H9 (cell line): ENCODE measurements around the gene DOCK1. TPM values are rescaled to one million over a fixed set of nuclear protein-coding genes. Genes with fewer than 3 reads are reported as not detected.

Experiments
- DNase-seq: peaks from one replicate; pipeline ENCODE4 v3.0.0-alpha.2; 2017
- H2AFZ ChIP-seq: one replicate; pipeline ENCODE4 v1.6.1; 2013; ENCODE audit warnings: mild to moderate bottlenecking, low read length, control low read depth, moderate library complexity
- H2AK5ac ChIP-seq: 2 replicates; pipeline ENCODE4 v1.6.1; 2013; ENCODE audit warnings: low read length, control low read depth, mixed read lengths; ENCODE audit not compliant: insufficient read length
- H2BK120ac ChIP-seq: one replicate; pipeline ENCODE4 v1.6.1; 2013; ENCODE audit warnings: low read depth, mild to moderate bottlenecking, low read length, control low read depth, inconsistent platforms; ENCODE audit not compliant: poor library complexity, severe bottlenecking
- H2BK12ac ChIP-seq: 2 replicates; pipeline ENCODE4 v1.6.1; 2013; ENCODE audit warnings: low read length, control low read depth, mixed read lengths, low read depth; ENCODE audit not compliant: insufficient read length
- H2BK15ac ChIP-seq: 2 replicates; pipeline ENCODE4 v1.6.1; 2013; ENCODE audit warnings: low read depth, low read length, control low read depth
- H2BK20ac ChIP-seq: one replicate; pipeline ENCODE4 v1.6.1; 2013; ENCODE audit warnings: low read depth, mild to moderate bottlenecking, low read length, control low read depth, inconsistent platforms; ENCODE audit not compliant: poor library complexity, severe bottlenecking
- H2BK5ac ChIP-seq: 2 replicates; pipeline ENCODE4 v1.6.1; 2013; ENCODE audit warnings: low read length, control low read depth, mixed read lengths; ENCODE audit not compliant: insufficient read length
- H3K14ac ChIP-seq: 2 replicates; pipeline ENCODE4 v1.6.1; 2013; ENCODE audit warnings: low read length, control low read depth; ENCODE audit not compliant: insufficient read depth
- H3K18ac ChIP-seq: 2 replicates; pipeline ENCODE4 v1.6.1; 2013; ENCODE audit warnings: low read depth, mild to moderate bottlenecking, mixed read lengths, low read length, control low read depth; ENCODE audit not compliant: insufficient read length
- H3K23ac ChIP-seq: 2 replicates; pipeline ENCODE4 v1.6.1; 2013; ENCODE audit warnings: low read length, control low read depth, mixed read lengths, low read depth; ENCODE audit not compliant: insufficient read length
- H3K23me2 ChIP-seq: 2 replicates; pipeline ENCODE4 v1.6.1; 2013; ENCODE audit warnings: low read depth, mild to moderate bottlenecking, mixed read lengths, low read length, control low read depth; ENCODE audit not compliant: insufficient read length, poor library complexity, severe bottlenecking
- H3K27ac ChIP-seq: 2 replicates; pipeline ENCODE4 v1.5.1; 2013; ENCODE audit warnings: low read length, control low read depth, mixed read lengths, low read depth; ENCODE audit not compliant: insufficient read length
- H3K27me3 ChIP-seq: 2 replicates; pipeline ENCODE4 v1.6.1; 2013; ENCODE audit warnings: low read length, control low read depth, inconsistent platforms; ENCODE audit not compliant: insufficient read depth
- H3K4ac ChIP-seq: 2 replicates; pipeline ENCODE4 v1.6.1; 2013; ENCODE audit warnings: low read depth, mild to moderate bottlenecking, control low read depth, inconsistent platforms, low read length, moderate library complexity
- H3K4me1 ChIP-seq: 2 replicates; pipeline ENCODE4 v1.6.1; 2013; ENCODE audit warnings: low read length, control low read depth, inconsistent platforms; ENCODE audit not compliant: insufficient read depth
- H3K4me2 ChIP-seq: 2 replicates; pipeline ENCODE4 v1.6.1; 2013; ENCODE audit warnings: low read length, control low read depth, mixed read lengths; ENCODE audit not compliant: insufficient read length, insufficient read depth
- H3K56ac ChIP-seq: 2 replicates; pipeline ENCODE4 v1.6.1; 2013; ENCODE audit warnings: low read depth, mild to moderate bottlenecking, mixed read lengths, low read length, control low read depth; ENCODE audit not compliant: insufficient read length
- H3K79me1 ChIP-seq: 2 replicates; pipeline ENCODE4 v1.6.1; 2013; ENCODE audit warnings: low read depth, mild to moderate bottlenecking, moderate library complexity, low read length, control low read depth, inconsistent platforms; ENCODE audit not compliant: insufficient read depth, poor library complexity, severe bottlenecking
- H3K79me2 ChIP-seq: 2 replicates; pipeline ENCODE4 v1.6.1; 2013; ENCODE audit warnings: low read length, control low read depth, inconsistent platforms; ENCODE audit not compliant: insufficient read depth
- H3K9ac ChIP-seq: 2 replicates; pipeline ENCODE4 v1.6.1; 2013; ENCODE audit warnings: low read length, control low read depth, mixed read lengths; ENCODE audit not compliant: insufficient read length; ENCODE audit errors: extremely low read depth
- H3K9me3 ChIP-seq: one replicate; pipeline ENCODE4 v1.6.1; 2013; ENCODE audit warnings: low read depth, low read length, inconsistent platforms; ENCODE audit not compliant: control insufficient read depth
- H3T11ph ChIP-seq: one replicate; pipeline ENCODE4 v1.6.1; 2013; ENCODE audit warnings: mild to moderate bottlenecking, low read length, control low read depth, inconsistent platforms
- H4K20me1 ChIP-seq: one replicate; pipeline ENCODE4 v1.6.1; 2013; ENCODE audit not compliant: control insufficient read depth, insufficient read length, insufficient read depth
- H4K5ac ChIP-seq: 2 replicates; pipeline ENCODE4 v1.6.1; 2013; ENCODE audit warnings: low read depth, mild to moderate bottlenecking, mixed read lengths, low read length, control low read depth; ENCODE audit not compliant: insufficient read length
- H4K8ac ChIP-seq: replicated peaks from 2 replicates; pipeline ENCODE4 v1.6.1; 2013; ENCODE audit warnings: low read length, control low read depth, mixed read lengths, low read depth; ENCODE audit not compliant: insufficient read length
- H4K91ac ChIP-seq: 2 replicates; pipeline ENCODE4 v1.6.1; 2013; ENCODE audit warnings: low read depth, mild to moderate bottlenecking, moderate library complexity, mixed read lengths, low read length, control low read depth; ENCODE audit not compliant: insufficient read length
- H3K27ac Mint-ChIP-seq, 3 experiments: 2 replicates in 2 of 3; 3 replicates in 1 of 3; pipeline ENCODE4 v1.8.0; 2020 to 2021; ENCODE audit warnings: mixed read lengths in 3 of 3, mild to moderate bottlenecking in 1 of 3, moderate library complexity in 1 of 3
- H3K27me3 Mint-ChIP-seq: 2 replicates; pipeline ENCODE4 v1.8.0; 2021; ENCODE audit warnings: low read depth, mild to moderate bottlenecking, moderate library complexity, mixed read lengths
- H3K36me3 Mint-ChIP-seq, 3 experiments: 2 replicates in 2 of 3; 3 replicates in 1 of 3; pipeline ENCODE4 v1.8.0; 2020 to 2021; ENCODE audit warnings: low read depth in 3 of 3, mixed read lengths in 3 of 3; ENCODE audit not compliant: insufficient read depth in 1 of 3
- H3K4me1 Mint-ChIP-seq, 2 experiments: 2 replicates each; pipeline ENCODE4 v1.8.0; 2020; ENCODE audit warnings: mixed read lengths in 2 of 2
- H3K4me3 Mint-ChIP-seq, 2 experiments: 2 replicates in 1 of 2; 3 replicates in 1 of 2; pipeline ENCODE4 v1.8.0; 2020 to 2021; ENCODE audit warnings: mild to moderate bottlenecking in 2 of 2, mixed read lengths in 2 of 2, moderate library complexity in 1 of 2
- H3K9me3 Mint-ChIP-seq, 2 experiments: 2 replicates in 1 of 2; 3 replicates in 1 of 2; pipeline ENCODE4 v1.8.0; 2020; ENCODE audit warnings: mild to moderate bottlenecking in 2 of 2, mixed read lengths in 2 of 2, moderate library complexity in 1 of 2
- CTCF ChIP-seq: fragments of 200-600 bp; sonication (generic); conservative IDR thresholded peaks from 3 replicates; pipeline ENCODE4 v1.8.0; 2021; ENCODE audit warnings: antibody characterized with exemption, mild to moderate bottlenecking
- WGBS: extraction: QIAGEN DNeasy Blood & Tissue Kit; methylation state at CpG from one replicate; pipeline ENCODE4 v1.1.7; 2013; ENCODE audit warnings: missing lambda C conversion rate, low lambda C conversion rate, mixed read lengths; ENCODE audit not compliant: insufficient read length; ENCODE audit errors: extremely low coverage; 5-methylcytosine and 5-hydroxymethylcytosine counted together
- total RNA-seq: library from RNA; stranded (reverse); gene quantifications from 2 replicates; pipeline ENCODE4 v1.2.1, GENCODE V29; 2021

Gene DOCK1
- total RNA-seq, 1 experiment from 2014 or later = 57.0 TPM

GRCh38 chr10:127492607-127493250 is 587.5 kb downstream of the DOCK1 start:
- peak; percentile 72 for TF ChIP-seq CTCF
- Histone ChIP-seq H3K4me1 (no peaks in the 10 kb centered on the region; the same call in 1 of the 2 replicates), H3K27ac (no peak overlapping the region), H2AFZ (no peak overlapping the region), H3K18ac (no peak overlapping the region), H4K5ac (no peak overlapping the region), H2BK20ac (no peak overlapping the region), H4K91ac (no peak overlapping the region), H3K79me2 (no peaks in the 10 kb centered on the region), H2AK5ac (no peak overlapping the region), H4K8ac (no peak overlapping the region), H2BK5ac (no peak overlapping the region), H3K4me2 (no peak overlapping the region), H3K23ac (no peak overlapping the region), H2BK15ac (no peak overlapping the region), H3K27me3 (no peaks in the 10 kb centered on the region), H2BK120ac (no peak overlapping the region), H2BK12ac (no peak overlapping the region), H3K56ac (no peak overlapping the region), H3K4ac (no peak overlapping the region), H3K9ac (no peak overlapping the region), H3K9me3 (no peaks in the 10 kb centered on the region), H3T11ph (no peak overlapping the region), H3K14ac (no peak overlapping the region), H3K79me1 (no peaks in the 10 kb centered on the region), H3K23me2 (no peaks in the 10 kb centered on the region), H4K20me1 (no peaks in the 10 kb centered on the region)
- Mint-ChIP-seq H3K9me3 (no peaks in the 10 kb centered on the region), H3K27me3 (no peaks in the 10 kb centered on the region; the same call in 1 of the 2 replicates), H3K4me3 (no peak overlapping the region), H3K27ac (no peak overlapping the region), H3K36me3 (no peaks in the 10 kb centered on the region), H3K4me1 (peaks cover 0 to 6% of the 10 kb centered on the region in 2 experiments; a peak in 2 of 4 replicates)
- WGBS = no CpG with 5 or more reads among the region's 8 CpGs
- DNase-seq = peak; percentile 73
